Urinary bladder (tissue), 4 donors: ENCODE results near the gene KATNAL2. TPM values are rescaled to one million over a fixed set of nuclear protein-coding genes. Genes with fewer than 3 reads are reported as not detected.
"Not testable (repeated sequence)": the region's sequence is repeated elsewhere in the genome, so short reads cannot be mapped to it uniquely, and the experiment has no call there.

Experiments used
- DNase-seq: peaks from one replicate; pipeline ENCODE4 v3.0.0-alpha.2; 2015; ENCODE audit errors: extremely low spot score
- H3K27ac ChIP-seq: one replicate; pipeline ENCODE4 v1.5.1; 2013; ENCODE audit warnings: low read depth, mild to moderate bottlenecking, moderate library complexity
- H3K36me3 ChIP-seq: one replicate; pipeline ENCODE4 v1.6.1; 2013; ENCODE audit warnings: mild to moderate bottlenecking, moderate library complexity; ENCODE audit not compliant: insufficient read depth
- H3K4me1 ChIP-seq: one replicate; pipeline ENCODE4 v1.6.1; 2013; ENCODE audit warnings: mild to moderate bottlenecking, moderate library complexity; ENCODE audit not compliant: insufficient read depth
- H3K4me3 ChIP-seq: one replicate; pipeline ENCODE4 v1.5.1; 2013; ENCODE audit warnings: low read depth, low read length
- WGBS: extraction: QIAGEN DNeasy Blood & Tissue Kit; methylation state at CpG from one replicate; pipeline ENCODE4 v1.1.7; 2013; 5-methylcytosine and 5-hydroxymethylcytosine counted together
- polyA plus RNA-seq: library from polyadenylated mRNA; stranded (reverse); fragments of 200-250 nt; gene quantifications from one replicate; pipeline ENCODE4 v1.2.3, GENCODE V29; 2013
- total RNA-seq: library from RNA; depleted of rRNA; stranded (reverse); fragments of >200 nt; gene quantifications from one replicate; pipeline ENCODE4 v1.2.3, GENCODE V29; 2014
- donor health status: healthy with polysubstance abuse.
- donor health status: healthy.

KATNAL2 gene
- total and polyA plus RNA-seq, 2 donors: 1.8 to 4.4 TPM

DNA sequence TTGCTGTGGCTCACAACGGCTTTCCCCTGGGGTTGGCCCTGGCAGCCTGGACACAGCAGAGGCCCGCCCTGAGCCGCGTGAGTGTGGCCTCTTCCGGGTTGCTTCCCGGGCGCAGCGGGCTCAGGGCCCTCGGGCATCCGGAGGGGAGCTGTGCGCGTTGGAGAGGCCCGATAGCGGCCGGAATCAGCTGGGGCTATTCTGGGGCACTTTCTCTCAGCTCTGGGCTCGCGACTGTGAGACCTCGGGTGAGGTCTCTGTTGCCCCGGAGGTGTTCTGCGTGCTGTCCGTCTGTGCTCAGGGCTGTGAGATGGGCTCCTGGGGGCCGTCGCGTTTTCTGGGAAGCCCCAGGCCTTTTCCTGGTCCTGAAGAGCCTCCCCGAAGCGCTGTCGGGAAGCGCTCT is 117.2 kb downstream of the KATNAL2 start:
- 93% methylated on average over 28 of the region's 28 CpGs for WGBS
- not testable (repeated sequence) for H3K4me3 ChIP-seq, DNase-seq, H3K4me1 ChIP-seq, H3K27ac ChIP-seq, H3K36me3 ChIP-seq

DNA sequence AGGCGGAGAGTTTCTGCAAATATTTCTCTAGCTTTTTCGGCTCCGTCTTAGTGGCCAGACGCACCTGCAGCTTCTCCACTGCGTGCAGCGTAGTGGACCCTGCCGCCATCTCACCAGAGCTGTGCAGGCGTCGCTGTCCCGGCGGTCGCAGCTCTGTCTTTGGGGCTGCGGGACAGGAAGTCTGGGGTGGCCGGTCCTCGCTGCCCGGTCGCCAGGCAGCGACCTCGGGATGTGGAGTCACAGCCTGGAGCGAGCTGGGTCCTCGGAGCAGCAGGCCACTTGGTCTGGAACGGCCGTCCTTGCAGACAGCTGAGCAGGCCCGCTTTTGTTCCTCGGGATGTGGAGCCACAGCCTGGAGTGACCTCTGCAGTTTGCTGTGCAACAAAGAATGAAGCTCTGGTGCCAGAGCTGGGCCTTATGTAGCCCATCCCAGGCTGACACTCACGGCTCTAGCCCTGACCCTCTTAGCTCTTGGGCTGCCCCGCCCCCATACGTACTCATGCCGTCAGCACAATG is 117.8 kb downstream of the KATNAL2 start, which contains the start of gene ELOA2:
Gene ELOA2 (minus strand): TSS at position 466 of the 516 bp plus-strand sequence. CDS start 357 bp downstream, at position 109.
- no peaks in the 10 kb centered on the region for H3K36me3 ChIP-seq
- no peak within 1 kb of the TSS for H3K4me3 ChIP-seq
- DNase-seq: no peak
- WGBS: 94% methylated on average over 29 of the region's 29 CpGs
- H3K4me1 ChIP-seq: no peaks in the 10 kb centered on the region
- H3K27ac ChIP-seq: no peak within 1 kb of the TSS

DNA sequence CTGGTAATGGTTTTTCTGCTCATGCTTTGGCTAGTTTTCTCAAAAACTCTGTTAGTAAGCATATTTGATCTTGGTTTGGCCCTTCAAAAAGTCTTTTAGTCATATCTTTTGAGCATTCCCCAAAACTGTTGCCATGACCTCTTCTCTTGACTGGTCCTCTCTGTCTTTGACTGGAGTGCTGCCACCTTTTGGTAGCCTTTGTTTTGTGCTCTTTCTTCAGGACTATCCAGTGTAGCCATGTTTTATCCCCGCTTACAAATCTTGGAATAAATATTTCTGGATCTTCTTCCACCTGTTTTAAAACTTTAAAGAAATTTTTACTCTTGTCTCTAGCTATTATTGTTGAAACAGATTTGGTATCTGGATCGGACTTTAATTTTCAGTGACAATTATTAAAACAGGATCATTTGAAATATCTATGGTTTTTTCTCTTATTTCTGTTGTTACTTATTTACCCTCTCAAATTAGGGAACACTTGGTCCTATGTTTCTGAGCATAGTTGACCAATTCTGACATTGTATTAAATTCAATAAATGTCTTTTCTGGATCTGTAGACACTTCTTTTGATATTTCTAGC is 119.0 kb downstream of the KATNAL2 start:
- WGBS: 76% methylated on average over 2 of the region's 2 CpGs
- Histone ChIP-seq H3K4me3 (no peak overlapping the region), H3K4me1 (no peaks in the 10 kb centered on the region), H3K36me3 (no peaks in the 10 kb centered on the region), H3K27ac (no peak overlapping the region)
- DNase-seq: no peak

DNA sequence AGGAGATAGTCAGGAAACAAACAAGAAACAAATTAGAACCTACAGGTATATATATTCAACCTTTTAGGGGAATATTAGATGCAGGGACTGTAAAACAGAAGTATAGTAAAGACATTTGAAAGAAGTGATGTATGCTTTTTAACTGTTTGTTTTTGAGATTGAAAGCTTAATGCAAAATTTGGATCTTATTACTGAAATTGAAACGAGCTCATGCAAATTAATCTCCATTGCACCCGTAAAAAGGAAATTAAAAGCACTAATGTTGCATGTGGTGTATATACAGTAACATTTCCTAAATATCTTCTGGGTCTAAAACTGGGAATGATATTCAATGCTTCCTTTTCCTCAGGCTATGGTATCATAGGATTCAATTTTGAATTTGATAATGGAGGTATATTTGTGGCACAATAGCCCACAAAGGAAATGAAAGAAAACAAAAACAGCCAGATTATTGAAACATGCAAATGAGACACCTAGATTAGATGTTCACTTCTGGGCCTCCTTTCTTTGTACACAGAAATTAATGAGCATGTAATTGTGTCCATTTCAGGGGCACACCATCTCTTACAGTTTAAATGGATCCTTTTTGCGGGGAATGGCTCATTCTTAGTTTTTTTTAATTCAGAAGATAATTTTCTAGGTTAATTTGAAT is 119.7 kb downstream of the KATNAL2 start:
- 85% methylated on average over 3 of the region's 3 CpGs for WGBS
- no peak overlapping the region for H3K27ac ChIP-seq
- no peak overlapping the region for H3K4me3 ChIP-seq
- no peaks in the 10 kb centered on the region for H3K36me3 ChIP-seq
- H3K4me1 ChIP-seq: no peaks in the 10 kb centered on the region
- DNase-seq: no peak

DNA sequence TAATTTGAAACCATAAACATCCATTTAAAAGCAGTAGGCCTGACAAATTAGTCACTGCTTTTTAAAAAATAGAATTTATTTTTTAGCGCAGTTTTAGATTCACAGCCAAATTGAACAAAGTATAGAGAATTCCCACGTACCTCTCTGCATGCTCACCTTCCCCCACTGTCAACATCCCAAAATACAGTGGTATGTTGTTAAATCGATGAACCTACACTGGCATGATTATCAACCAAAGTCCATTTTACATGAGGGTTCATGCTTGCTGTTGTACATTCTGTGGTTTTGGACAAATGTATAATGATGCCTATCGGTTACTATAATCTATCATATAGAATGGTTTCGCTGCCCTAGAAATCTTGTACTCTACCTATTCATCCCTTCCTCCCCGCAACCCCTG is 123.6 kb downstream of the KATNAL2 start:
- WGBS: 95% methylated on average over 6 of the region's 6 CpGs
- Histone ChIP-seq H3K36me3 (no peaks in the 10 kb centered on the region), H3K27ac (no peak overlapping the region), H3K4me3 (no peak overlapping the region), H3K4me1 (no peaks in the 10 kb centered on the region)
- DNase-seq: no peak

DNA sequence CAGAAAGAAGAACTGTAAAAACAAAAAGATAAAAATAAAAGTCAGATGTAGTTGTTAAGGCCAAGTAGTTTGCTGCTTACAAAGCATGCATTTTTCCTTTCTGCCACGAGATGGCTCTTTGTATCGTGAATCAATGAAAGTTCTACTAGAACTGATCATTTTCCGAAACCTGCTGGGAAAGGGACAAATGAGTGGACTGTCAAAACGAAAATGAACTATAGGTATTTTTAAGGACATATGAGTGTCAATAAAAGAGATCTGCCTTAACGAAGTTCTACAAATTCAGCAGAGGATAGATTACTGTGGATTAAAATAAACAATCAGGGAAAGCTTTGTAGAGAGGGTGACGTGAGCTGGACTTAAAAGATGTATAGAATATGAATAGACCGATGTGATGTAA is 133.1 kb downstream of the KATNAL2 start:
- no peaks in the 10 kb centered on the region for H3K36me3 ChIP-seq
- 22% methylated on average over 7 of the region's 7 CpGs for WGBS
- H3K4me3 ChIP-seq: no peak overlapping the region
- H3K4me1 ChIP-seq: no peaks in the 10 kb centered on the region
- DNase-seq: peak; percentile 3
- no peak overlapping the region for H3K27ac ChIP-seq

DNA sequence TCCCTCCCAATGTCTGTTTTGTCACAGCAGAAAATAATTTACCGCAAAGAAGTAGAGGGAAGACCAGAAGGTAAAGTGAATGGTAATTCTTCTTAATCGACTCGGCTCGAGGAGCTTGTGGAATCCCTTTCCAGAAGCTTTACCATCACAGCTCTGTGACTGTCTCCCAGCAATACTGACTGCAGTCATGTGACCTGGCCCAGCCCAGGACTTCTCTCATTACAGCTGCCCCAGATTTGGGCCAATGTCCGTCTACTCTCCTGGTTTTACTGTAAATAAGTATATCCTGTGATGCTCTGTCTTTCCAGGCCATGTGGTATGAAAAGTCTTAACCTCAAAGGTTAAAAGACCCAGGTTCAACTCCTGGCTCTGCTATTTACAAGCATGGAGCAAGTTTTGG is 137.0 kb downstream of the KATNAL2 start:
- 73% methylated on average over 5 of the region's 5 CpGs for WGBS

DNA sequence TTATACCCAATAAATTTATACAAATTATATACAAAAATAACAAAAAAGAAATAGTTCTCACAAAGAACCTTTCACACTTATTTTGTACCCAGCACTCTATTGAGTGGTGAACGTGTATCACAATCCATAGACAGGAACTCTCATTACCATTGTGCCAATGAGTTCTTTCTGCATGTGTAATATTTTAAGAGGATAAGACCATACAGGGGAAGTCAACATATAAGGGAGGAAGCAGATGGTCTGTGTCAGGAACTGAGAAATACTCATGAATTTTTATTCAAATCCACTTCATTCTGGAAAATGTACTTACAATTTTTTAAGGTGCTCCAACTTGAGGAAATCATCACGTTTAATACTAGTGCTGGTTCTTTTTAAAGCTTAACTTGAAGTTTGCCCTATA is 145.1 kb downstream of the KATNAL2 start:
- Histone ChIP-seq H3K4me1 (no peaks in the 10 kb centered on the region), H3K4me3 (no peak overlapping the region), H3K36me3 (no peaks in the 10 kb centered on the region), H3K27ac (no peak overlapping the region)
- 41% methylated on average over 2 of the region's 2 CpGs for WGBS
- DNase-seq: no peak

More for the DNA sequence above, 137.0 kb downstream of the KATNAL2 start:
- Histone ChIP-seq H3K27ac (no peak overlapping the region), H3K4me1 (no peaks in the 10 kb centered on the region), H3K36me3 (no peaks in the 10 kb centered on the region), H3K4me3 (no peak overlapping the region)
- DNase-seq: no peak

DNA sequence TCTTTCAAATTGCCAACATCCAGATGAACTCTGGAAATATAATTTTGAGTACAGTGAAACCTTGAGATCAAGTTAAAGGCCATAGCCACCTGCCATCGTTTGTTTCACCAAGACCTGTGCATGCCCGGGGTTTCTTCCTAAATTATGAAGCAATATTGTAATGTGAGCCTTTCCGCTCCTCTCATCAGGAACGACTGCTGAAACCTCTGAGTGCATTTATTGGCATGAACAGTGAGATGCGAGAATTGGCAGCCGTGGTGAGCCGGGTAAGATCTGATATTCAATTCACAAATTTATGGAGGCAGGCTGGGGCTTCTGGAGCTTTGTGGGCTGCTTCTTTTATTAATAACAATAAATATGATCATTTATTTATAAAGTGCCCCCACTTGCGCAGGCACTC is 145.7 kb downstream of the KATNAL2 start:
- Histone ChIP-seq H3K4me1 (no peaks in the 10 kb centered on the region), H3K27ac (no peak overlapping the region), H3K36me3 (no peaks in the 10 kb centered on the region), H3K4me3 (no peak overlapping the region)
- WGBS: 85% methylated on average over 8 of the region's 8 CpGs
- DNase-seq: no peak

DNA sequence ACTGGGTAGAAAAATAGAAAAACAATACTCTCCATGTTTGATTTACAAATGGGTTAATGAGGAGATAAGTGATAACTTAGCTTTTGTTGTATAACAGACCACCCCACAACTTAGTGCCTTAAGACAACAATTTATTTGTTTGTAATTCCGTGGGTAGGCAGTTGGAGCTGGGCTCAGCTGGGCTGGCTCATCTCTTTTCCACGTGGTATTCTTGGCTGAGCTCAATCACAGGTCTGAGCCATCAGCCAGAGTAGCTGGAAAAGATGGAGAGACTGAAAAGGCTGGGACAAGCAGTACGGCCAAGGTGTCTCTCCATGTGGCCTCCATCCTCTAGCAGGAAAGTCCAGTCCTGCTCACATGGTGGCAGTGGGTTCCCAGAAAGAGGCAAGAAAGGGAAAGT is 150.2 kb downstream of the KATNAL2 start:
- Histone ChIP-seq H3K4me3 (no peak overlapping the region), H3K4me1 (no peaks in the 10 kb centered on the region), H3K27ac (no peak overlapping the region), H3K36me3 (no peaks in the 10 kb centered on the region)
- 70% methylated on average over 3 of the region's 3 CpGs for WGBS
- no peak for DNase-seq

DNA sequence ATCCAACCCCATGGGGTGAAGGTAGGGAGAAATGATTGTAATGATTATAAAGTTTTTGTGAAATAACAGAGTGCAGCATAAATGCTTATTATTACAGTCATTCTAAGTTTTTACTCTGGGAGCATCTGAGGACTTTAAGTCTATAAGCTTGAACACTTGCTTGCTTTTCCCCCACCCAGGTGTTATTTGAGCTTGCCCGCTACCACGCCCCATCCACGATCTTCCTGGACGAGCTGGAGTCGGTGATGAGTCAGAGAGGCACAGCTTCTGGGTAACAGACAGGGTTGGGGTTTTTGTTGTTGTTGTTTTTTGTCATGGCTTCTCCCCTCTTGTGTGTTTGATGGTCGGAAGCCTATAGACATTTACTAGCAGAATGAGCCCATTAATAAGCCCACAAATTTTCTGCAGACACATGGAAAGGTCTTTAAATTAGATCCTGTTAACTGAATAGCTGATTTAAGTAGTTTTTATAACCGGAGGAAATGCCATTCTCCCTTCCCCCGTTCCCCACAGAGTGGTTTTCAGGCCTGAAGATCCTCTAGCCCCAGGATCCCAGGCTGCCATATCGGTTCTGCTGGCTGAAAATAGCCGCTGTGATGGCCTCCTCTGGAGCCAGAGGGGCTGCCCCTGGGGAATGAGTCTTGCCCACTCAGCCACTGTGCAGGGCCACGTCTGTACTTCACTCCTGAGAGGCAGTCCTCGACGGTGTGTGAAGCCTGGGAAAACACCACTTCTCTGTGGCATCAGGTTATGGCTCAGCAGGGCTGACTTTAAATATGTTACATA is 157.9 kb downstream of the KATNAL2 start:
- WGBS: 37% methylated on average over 13 of the region's 13 CpGs
- DNase-seq: peak; percentile 2
- no peak overlapping the region for H3K27ac ChIP-seq
- H3K36me3 ChIP-seq: no peaks in the 10 kb centered on the region
- H3K4me1 ChIP-seq: no peaks in the 10 kb centered on the region
- no peak overlapping the region for H3K4me3 ChIP-seq

DNA sequence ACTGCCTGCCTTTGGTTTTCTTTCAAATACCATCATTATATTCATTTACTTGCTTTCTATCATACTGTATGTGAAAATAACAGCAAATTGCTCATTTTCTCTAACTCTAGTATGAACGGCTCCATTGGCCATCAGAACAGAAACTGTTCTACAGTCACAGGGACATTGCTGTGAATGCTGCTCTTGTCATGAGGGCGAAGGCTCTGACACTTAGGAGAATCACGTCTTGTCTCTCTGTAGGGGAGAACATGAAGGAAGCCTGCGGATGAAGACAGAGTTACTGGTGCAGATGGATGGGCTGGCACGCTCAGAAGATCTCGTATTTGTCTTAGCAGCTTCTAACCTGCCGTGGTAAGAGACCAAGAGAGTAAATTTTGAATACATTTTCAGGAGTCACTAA is 159.7 kb downstream of the KATNAL2 start:
- no peaks in the 10 kb centered on the region for H3K4me1 ChIP-seq
- H3K4me3 ChIP-seq: no peak overlapping the region
- H3K36me3 ChIP-seq: no peaks in the 10 kb centered on the region
- WGBS: 77% methylated on average over 7 of the region's 7 CpGs
- DNase-seq: no peak
- H3K27ac ChIP-seq: no peak overlapping the region

DNA sequence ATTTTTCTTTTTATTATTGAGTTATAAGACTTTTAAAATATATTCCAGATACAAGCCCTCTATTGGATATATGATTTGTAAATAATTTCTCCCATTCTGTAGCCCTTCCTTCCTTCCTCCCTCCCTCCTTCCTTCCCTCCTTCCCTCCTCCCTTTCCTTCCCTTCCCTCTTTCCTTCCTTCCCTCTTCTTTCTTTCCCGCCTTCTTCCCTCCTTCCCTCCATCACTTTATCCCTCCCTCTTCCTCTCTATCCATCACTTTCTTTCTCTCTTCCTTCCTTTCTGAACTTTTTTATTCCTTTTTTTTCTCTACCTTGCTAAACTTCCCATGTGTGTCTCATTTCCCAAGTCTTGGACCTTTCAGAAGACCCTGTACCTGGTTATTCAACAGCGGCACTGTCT is 163.5 kb downstream of the KATNAL2 start:
- no peak overlapping the region for H3K27ac ChIP-seq
- 98% methylated on average over 2 of the region's 2 CpGs for WGBS

DNA sequence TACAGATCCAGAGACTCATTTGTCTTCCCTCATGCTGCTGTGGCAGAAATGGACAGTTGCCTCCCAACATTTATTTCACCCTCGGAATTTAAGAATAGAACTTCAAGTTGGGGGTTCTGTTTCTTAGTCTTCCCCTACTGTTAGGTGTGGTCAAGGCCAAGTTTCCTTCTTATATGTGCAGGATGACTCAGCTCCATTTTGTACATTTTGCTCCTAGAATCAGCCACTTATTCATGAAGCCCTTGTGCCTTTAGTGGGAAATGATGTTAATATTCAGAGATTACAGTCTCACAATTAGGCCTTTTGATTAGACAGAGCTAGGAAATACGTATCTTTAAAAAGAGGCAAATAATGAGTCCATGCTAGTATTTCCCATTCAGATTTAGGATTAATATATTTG is 164.2 kb downstream of the KATNAL2 start:
- DNase-seq: no peak
- Histone ChIP-seq H3K27ac (no peak overlapping the region), H3K36me3 (no peaks in the 10 kb centered on the region), H3K4me1 (no peaks in the 10 kb centered on the region), H3K4me3 (no peak overlapping the region)
- 91% methylated on average over 2 of the region's 2 CpGs for WGBS

More for the DNA sequence above, 163.5 kb downstream of the KATNAL2 start:
- no peak for DNase-seq
- Histone ChIP-seq H3K36me3 (no peaks in the 10 kb centered on the region), H3K4me3 (no peak overlapping the region), H3K4me1 (no peaks in the 10 kb centered on the region)
